SK-N-SH (cell line): ENCODE measurements around the gene NSDHL. TPM values are rescaled to one million over a fixed set of nuclear protein-coding genes. Genes with fewer than 3 reads are reported as not detected.

Experiments used
- CTCF ChIA-PET: fragments of 300-600, 350-600 bp; formaldehyde crosslinking; extraction: SDS; loops from one replicate; lab custom pipeline; 2021; lab: Yijun Ruan, JAX
- POLR2A ChIA-PET: fragments of 350-600 bp; sonication (Branson Sonifier 250); formaldehyde crosslinking; extraction: SDS; loops from one replicate; lab custom pipeline; 2020; ENCODE audit warnings: antibody characterized with exemption, inconsistent platforms; lab: Yijun Ruan, JAX
- DNase-seq: peaks from one replicate; pipeline ENCODE4 v3.0.0; 2012
- H2AFZ ChIP-seq: fragments of 200-600 bp; sonication (generic); 2 replicates; pipeline ENCODE4 v1.8.1; 2016; ENCODE audit warnings: antibody characterized with exemption, mild to moderate bottlenecking, low read depth
- H3F3A ChIP-seq: fragments of 200-600 bp; sonication (generic); replicated peaks from 2 replicates; pipeline ENCODE3; 2016; ENCODE audit warnings: antibody characterized with exemption, mild to moderate bottlenecking; ENCODE audit not compliant: insufficient read depth
- H3K27ac ChIP-seq, 2 experiments: fragments of 200-500 bp in 1 of 2; fragments of 200-600 bp in 1 of 2; sonication (Bioruptor generic) in 1 of 2; sonication (generic), shearing (Covaris generic) in 1 of 2; 2 replicates each; pipeline versions ENCODE4 v1.5.1 to v1.6.1; 2014 to 2016; ENCODE audit warnings: low read depth in 2 of 2, inconsistent platforms in 1 of 2, low read length in 1 of 2, mild to moderate bottlenecking in 1 of 2, mixed read lengths in 1 of 2
- H3K27me3 ChIP-seq: fragments of 200-600 bp; sonication (generic), shearing (Covaris generic); 2 replicates; pipeline ENCODE4 v1.6.1; 2016; ENCODE audit warnings: mixed run types; ENCODE audit not compliant: insufficient read depth
- H3K36me3 ChIP-seq, 2 experiments: fragments of 200-500 bp in 1 of 2; fragments of 200-600 bp in 1 of 2; sonication (Bioruptor generic) in 1 of 2; sonication (generic) in 1 of 2; replicated peaks in 1 of 2; 2 replicates each; pipeline versions ENCODE3 to v1.5.1; 2014 to 2016; ENCODE audit warnings: low read length in 1 of 2, mild to moderate bottlenecking in 1 of 2; ENCODE audit not compliant: insufficient read depth in 2 of 2, control insufficient read depth in 1 of 2
- H3K4me1 ChIP-seq, 2 experiments: fragments of 200-500 bp in 1 of 2; fragments of 200-600 bp in 1 of 2; sonication (Bioruptor generic) in 1 of 2; sonication (generic), shearing (Covaris generic) in 1 of 2; 2 replicates each; pipeline versions ENCODE4 v1.5.1 to v1.6.1; 2014 to 2016; ENCODE audit warnings: low read depth in 1 of 2, low read length in 1 of 2, mixed run types in 1 of 2; ENCODE audit not compliant: insufficient read depth in 2 of 2, control insufficient read depth in 1 of 2
- H3K4me2 ChIP-seq: fragments of 200-600 bp; sonication (generic), shearing (Covaris generic); 2 replicates; pipeline ENCODE4 v1.6.1; 2017; ENCODE audit warnings: mixed run types
- H3K4me3 ChIP-seq, 2 experiments: fragments of 200-500 bp in 1 of 2; fragments of 200-600 bp in 1 of 2; sonication (Bioruptor generic) in 1 of 2; sonication (generic), shearing (Covaris generic) in 1 of 2; 2 replicates each; pipeline versions ENCODE4 v1.5.1 to v1.8.1; 2014 to 2016; ENCODE audit warnings: low read depth in 2 of 2, inconsistent platforms in 1 of 2, low read length in 1 of 2, mild to moderate bottlenecking in 1 of 2, mixed read lengths in 1 of 2, moderate library complexity in 1 of 2
- H3K79me2 ChIP-seq: fragments of 200-600 bp; sonication (generic); 2 replicates; pipeline ENCODE4 v1.8.1; 2017; ENCODE audit warnings: mild to moderate bottlenecking; ENCODE audit not compliant: insufficient read depth
- H3K9ac ChIP-seq: fragments of 200-600 bp; sonication (generic); 2 replicates; pipeline ENCODE4 v1.6.1; 2017; ENCODE audit warnings: mixed run types
- H3K9me2 ChIP-seq: fragments of 200-600 bp; sonication (generic); 2 replicates; pipeline ENCODE4 v1.6.1; 2017; ENCODE audit warnings: mixed run types
- H3K9me3 ChIP-seq: fragments of 200-600 bp; sonication (generic); 2 replicates; pipeline ENCODE4 v1.6.1; 2017; ENCODE audit warnings: mixed run types, mild to moderate bottlenecking, moderate library complexity
- H4K20me1 ChIP-seq: fragments of 200-600 bp; sonication (generic); 2 replicates; pipeline ENCODE4 v1.6.1; 2017; ENCODE audit warnings: mild to moderate bottlenecking, mixed run types; ENCODE audit not compliant: insufficient read depth
- CHD2 ChIP-seq: fragments of 150-350 bp; IDR thresholded peaks from 2 replicates; pipeline ENCODE4 v1.6.1; 2018; ENCODE audit warnings: low read length; ENCODE audit not compliant: partially characterized antibody
- MAX ChIP-seq: IDR thresholded peaks from 2 replicates; pipeline ENCODE4 v1.4.0; 2012; ENCODE audit warnings: low read depth
- MXI1 ChIP-seq: IDR thresholded peaks from 2 replicates; pipeline ENCODE4 v1.6.1; 2012; ENCODE audit warnings: mild to moderate bottlenecking, low read depth, low read length, improper control_type of control experiment
- NFIC ChIP-seq: IDR thresholded peaks from 2 replicates; pipeline ENCODE4 v1.4.0; 2012; ENCODE audit warnings: borderline replicate concordance
- REST ChIP-seq: IDR thresholded peaks from 2 replicates; pipeline ENCODE4 v1.6.1; 2012; ENCODE audit warnings: mild to moderate bottlenecking, low read depth, low read length, moderate library complexity
- YY1 ChIP-seq: IDR thresholded peaks from 2 replicates; pipeline ENCODE4 v1.4.0; 2012; ENCODE audit warnings: low read depth, mild to moderate bottlenecking
- WGBS: methylation state at CpG from one replicate; pipeline ENCODE4 v1.1.6; 2017; ENCODE audit warnings: low lambda C conversion rate; 5-methylcytosine and 5-hydroxymethylcytosine counted together
- polyA plus RNA-seq, 3 experiments: library from polyadenylated mRNA; depleted of rRNA; stranded (reverse); fragments of >200 nt; gene quantifications; 2 replicates each; pipeline ENCODE4 v1.2.3, GENCODE V29; 2012

NSDHL gene
- polyA plus RNA-seq, 1 of the 3 experiments (the other 2 are of a cell fraction) = 24.8 TPM

- Histone ChIP-seq H3K9me3 (no peaks in the 10 kb centered on the region), H3K4me2 (no peak overlapping the region), H3K27ac (no peak overlapping the region), H3K79me2 (peaks cover 55% of the 10 kb centered on the region; the same call in 1 of the 2 replicates), H3K27me3 (no peaks in the 10 kb centered on the region), H3K9me2 (no peaks in the 10 kb centered on the region), H3K36me3 (peaks cover 9 to 23% of the 10 kb centered on the region in 2 experiments), H3F3A (no peaks in the 10 kb centered on the region), H3K4me1 (no peaks in the 10 kb centered on the region), H4K20me1 (no peaks in the 10 kb centered on the region; the same call in 1 of the 2 replicates), H3K4me3 (no peak overlapping the region), H3K9ac (no peak overlapping the region), H2AFZ (no peak overlapping the region)
- TF ChIP-seq REST (no peak), YY1 (no peak), CHD2 (no peak), NFIC (no peak)
- 98% methylated on average over 5 of the region's 5 CpGs for WGBS
- DNase-seq = no peak
- ChIA-PET CTCF (interaction anchor here (0.6 to 1.5 kb wide), 2 partner anchors 22 to 29 kb away, joined by 3 to 5 read pairs; no protein-coding TSS in a partner anchor), POLR2A (interaction anchor here (1.1 kb wide), 1 partner anchor 13 kb away, joined by 3 read pairs; the partner anchor contains the start of genes CETN2 and NSDHL)
These were observed 13.0 kb downstream of the NSDHL start for GRCh38 chrX:152843852-152844251.

- peaks cover 51% of the 10 kb centered on the region; the same call in 1 of the 2 replicates for H3K79me2 ChIP-seq
- no peaks in the 10 kb centered on the region; the same call in 1 of the 2 replicates for H4K20me1 ChIP-seq
- H3K27ac ChIP-seq = no peak overlapping the region
- H3K9me2 ChIP-seq = no peaks in the 10 kb centered on the region
- H3K9ac ChIP-seq = no peak overlapping the region
- no peak overlapping the region for H3K4me3 ChIP-seq
- 90% methylated on average over 4 of the region's 6 CpGs for WGBS
- CTCF ChIA-PET = interaction anchor here (0.6 to 1.5 kb wide), 2 partner anchors 23 to 28 kb away, joined by 3 to 5 read pairs; no protein-coding TSS in a partner anchor
- H2AFZ ChIP-seq = no peak overlapping the region
- POLR2A ChIA-PET = interaction anchor here (1.1 kb wide), 1 partner anchor 13 kb away, joined by 3 read pairs; the partner anchor contains the start of genes CETN2 and NSDHL
- no peaks in the 10 kb centered on the region for H3K27me3 ChIP-seq
- DNase-seq = no peak
- TF ChIP-seq MXI1 (no peak), MAX (no peak)
- no peak overlapping the region for H3K4me2 ChIP-seq
- peaks cover 9 to 24% of the 10 kb centered on the region in 2 experiments for H3K36me3 ChIP-seq
- H3F3A ChIP-seq = no peaks in the 10 kb centered on the region
- H3K4me1 ChIP-seq = no peaks in the 10 kb centered on the region
- no peaks in the 10 kb centered on the region for H3K9me3 ChIP-seq
These were observed 13.4 kb downstream of the NSDHL start for GRCh38 chrX:152844256-152844655.
